Motor neuron (in vitro differentiated cells): ENCODE results near the gene RAPGEF1. TPM values are rescaled to one million over a fixed set of nuclear protein-coding genes. Genes with fewer than 3 reads are reported as not detected.
"Not testable (repeated sequence)": the region's sequence is repeated elsewhere in the genome, so short reads cannot be mapped to it uniquely, and the experiment has no call there.

ENCODE experiments used
- ATAC-seq, 8 experiments: fragments of 200-7000 bp; cut with Tn5 transposase; replicated peaks in 6 of 8; 2 replicates each; pipeline ENCODE4 v1.8.0; 2021; ENCODE audit warnings: mild to moderate bottlenecking in 8 of 8, moderate library complexity in 8 of 8
- H3K27ac ChIP-seq, 2 donors: fragments of 250-450 bp; sonication (Bioruptor Pico); 2 replicates each; pipeline ENCODE4 v1.9.0; 2021; ENCODE audit warnings: antibody characterized with exemption in 2 of 2, mild to moderate bottlenecking in 2 of 2, moderate library complexity in 1 of 2
- H3K4me1 ChIP-seq, 2 donors: fragments of 250-450 bp; sonication (Bioruptor Pico); replicated peaks in 1 of 2; 2 replicates each; pipeline ENCODE4 v1.6.1; 2021; ENCODE audit warnings: antibody characterized with exemption in 2 of 2, mild to moderate bottlenecking in 2 of 2, moderate library complexity in 1 of 2
- H3K4me3 ChIP-seq, 5 donors: fragments of 250-450 bp; sonication (Bioruptor Pico); 2 replicates each; pipeline ENCODE4 v1.9.0; 2021; ENCODE audit warnings: antibody characterized with exemption in 5 of 5, mild to moderate bottlenecking in 5 of 5, moderate library complexity in 4 of 5
- WGBS, 10 experiments: fragments of 450-650 bp; shearing (Covaris generic); methylation state at CpG; one replicate each; pipeline ENCODE4 v1.0.0; 2022; 5-methylcytosine and 5-hydroxymethylcytosine counted together
- in situ Hi-C, 9 experiments: fragments of 400-800 bp; cut with MboI; loops; one replicate each; pipeline ENCODE4 v1.15.0; 2021; ENCODE audit warnings: low sequenced_read_pairs in 9 of 9, low pct_unique_long_range_greater_than_20kb in 2 of 9; ENCODE audit not compliant: unreplicated experiment in 9 of 9
- total RNA-seq, 8 experiments: library from RNA; unstranded; fragments of 300-600 nt; gene quantifications; 2 replicates each; pipeline versions ENCODE4 v1.2.3 to v1.2.4, GENCODE V29; 2022

RAPGEF1 gene
- total RNA-seq, 8 experiments from 2014 or later, result 15.4 to 42.0 (median 24.9) TPM

GRCh38 chr9:131566158-131566557 lies 173.7 kb downstream of the RAPGEF1 start:
- in situ Hi-C loops, result no loop called here
- H3K4me1 ChIP-seq, result no peaks in the 10 kb centered on the region
- WGBS, 10 experiments, result 38 to 96% (median 80%) methylated on average over 1 to 3 of the region's 3 CpGs; no CpG with 5 or more reads in 4 of the 10 experiments
- H3K27ac ChIP-seq, result no peak overlapping the region
- H3K4me3 ChIP-seq, result no peak overlapping the region
- ATAC-seq, result no peak

- H3K4me3 ChIP-seq, result no peak overlapping the region
- ATAC-seq, result no peak
- 71 to 95% (median 87%) methylated on average over 2 to 5 of the region's 5 CpGs for WGBS, 10 experiments
- in situ Hi-C loops, result no loop called here
- H3K4me1 ChIP-seq, result no peaks in the 10 kb centered on the region
- H3K27ac ChIP-seq, result no peak overlapping the region
Measured at GRCh38 chr9:131565369-131565768, 174.5 kb downstream of the RAPGEF1 start.

- 44 to 100% (median 62%) methylated on average over 1 to 8 of the region's 9 CpGs for WGBS, 10 experiments
- ATAC-seq, result no peak
- in situ Hi-C loops, result no loop called here
- no peak overlapping the region for H3K4me3 ChIP-seq
- H3K4me1 ChIP-seq, result no peaks in the 10 kb centered on the region
- no peak overlapping the region for H3K27ac ChIP-seq
Measured at GRCh38 chr9:131562032-131562959, 177.6 kb downstream of the RAPGEF1 start.

GRCh38 chr9:131559421-131560000 lies 180.4 kb downstream of the RAPGEF1 start:
- WGBS, 10 experiments, result no CpG with 5 or more reads among the region's 1 CpG
- peak in 1 of 8 experiments; percentile 23 for ATAC-seq
- in situ Hi-C loops, result no loop called here
- no peak overlapping the region for H3K27ac ChIP-seq
- H3K4me3 ChIP-seq, result no peak overlapping the region
- H3K4me1 ChIP-seq, result no peaks in the 10 kb centered on the region

GRCh38 chr9:131557855-131558548 lies 181.9 kb downstream of the RAPGEF1 start:
- no peak for ATAC-seq
- Histone ChIP-seq H3K4me3 (no peak overlapping the region), H3K4me1 (no peaks in the 10 kb centered on the region), H3K27ac (no peak overlapping the region)
- in situ Hi-C loops, result no loop called here
- 84 to 90% methylated on average over 2 to 20 of the region's 25 CpGs; no CpG with 5 or more reads in 8 of the 10 experiments for WGBS, 10 experiments

- 0 to 100% (median 40%) methylated on average over 1 to 3 of the region's 15 CpGs; no CpG with 5 or more reads in 5 of the 10 experiments for WGBS, 10 experiments
- Histone ChIP-seq H3K4me3 (no peak overlapping the region), H3K27ac (no peak overlapping the region), H3K4me1 (no peaks in the 10 kb centered on the region)
- no peak for ATAC-seq
- in situ Hi-C loops, result no loop called here
Measured at GRCh38 chr9:131555841-131556673, 183.8 kb downstream of the RAPGEF1 start.

GRCh38 chr9:131554843-131555351 lies 185.0 kb downstream of the RAPGEF1 start:
- Histone ChIP-seq H3K27ac (no peak overlapping the region), H3K4me3 (no peak overlapping the region), H3K4me1 (no peaks in the 10 kb centered on the region)
- in situ Hi-C loops, result no loop called here
- ATAC-seq, result peak in 1 of 8 experiments; percentile 31
- whole genome bisulfite sequencing, 10 experiments, result 40% methylated on average over 3 of the region's 54 CpGs; no CpG with 5 or more reads in 9 of the 10 experiments

- no peak overlapping the region for H3K27ac ChIP-seq
- no peaks in the 10 kb centered on the region for H3K4me1 ChIP-seq
- in situ Hi-C loops, result no loop called here
- no peak overlapping the region for H3K4me3 ChIP-seq
- 80 to 100% methylated on average over 1 to 2 of the region's 60 CpGs; no CpG with 5 or more reads in 8 of the 10 experiments for WGBS, 10 experiments
- ATAC-seq, result peak in 1 of 8 experiments; percentile 47
Measured at GRCh38 chr9:131554087-131554842, 185.6 kb downstream of the RAPGEF1 start.

- H3K4me1 ChIP-seq, result no peaks in the 10 kb centered on the region
- 79 to 100% (median 96%) methylated on average over 2 to 6 of the region's 6 CpGs; no CpG with 5 or more reads in 4 of the 10 experiments for WGBS, 10 experiments
- in situ Hi-C loops, result no loop called here
- no peak overlapping the region for H3K4me3 ChIP-seq
- no peak overlapping the region for H3K27ac ChIP-seq
- ATAC-seq, result no peak
Measured at GRCh38 chr9:131552030-131552429, 187.8 kb downstream of the RAPGEF1 start.

GRCh38 chr9:131550465-131550864 lies 189.4 kb downstream of the RAPGEF1 start:
- H3K4me1 ChIP-seq, H3K27ac ChIP-seq, in situ Hi-C loops, ATAC-seq, H3K4me3 ChIP-seq: not testable (repeated sequence)
- 54 to 95% (median 82%) methylated on average over 2 to 7 of the region's 8 CpGs; no CpG with 5 or more reads in 1 of the 10 experiments for WGBS, 10 experiments

- H3K4me3 ChIP-seq, in situ Hi-C loops, H3K27ac ChIP-seq, H3K4me1 ChIP-seq, ATAC-seq: not testable (repeated sequence)
- 35 to 100% (median 73%) methylated on average over 1 to 6 of the region's 10 CpGs; no CpG with 5 or more reads in 5 of the 10 experiments for WGBS, 10 experiments
Measured at GRCh38 chr9:131549186-131549585, 190.7 kb downstream of the RAPGEF1 start.
